GM21515 (cell line): ENCODE results near the gene SHISA8.

Experiments
- ATAC-seq: cut with Tn5 transposase; IDR thresholded peaks from one replicate; pipeline ENCODE4 v1.9.1; 2021; ENCODE audit not compliant: unreplicated experiment

Gene SHISA8

GRCh38 chr22:41915786-41916493, 1.1 kb upstream of the SHISA8 start:
- ATAC-seq = no peak

GRCh38 chr22:41914611-41915034, 251 bp downstream of the SHISA8 start:
- no peak for ATAC-seq

- no peak for ATAC-seq
These were observed 886 bp downstream of the SHISA8 start for GRCh38 chr22:41913842-41914534.

- no peak for ATAC-seq
These were observed 1.7 kb downstream of the SHISA8 start for GRCh38 chr22:41913040-41913719.

GRCh38 chr22:41912338-41913039, 2.4 kb downstream of the SHISA8 start:
- ATAC-seq = no peak

- ATAC-seq = no peak
These were observed 3.8 kb downstream of the SHISA8 start for GRCh38 chr22:41911001-41911611.

- no peak for ATAC-seq
These were observed 4.5 kb downstream of the SHISA8 start for GRCh38 chr22:41910050-41911000.

GRCh38 chr22:41909310-41910049, 5.4 kb downstream of the SHISA8 start:
- no peak for ATAC-seq

- ATAC-seq = no peak
These were observed 6.2 kb downstream of the SHISA8 start for GRCh38 chr22:41908411-41909309.

- ATAC-seq = no peak
These were observed 7.2 kb downstream of the SHISA8 start for GRCh38 chr22:41907436-41908401.

GRCh38 chr22:41906822-41907221, 8.1 kb downstream of the SHISA8 start:
- no peak for ATAC-seq

- ATAC-seq = no peak
These were observed 9.3 kb downstream of the SHISA8 start for GRCh38 chr22:41905411-41906202.

GRCh38 chr22:41904450-41905410, 10.1 kb downstream of the SHISA8 start:
- ATAC-seq = no peak

GRCh38 chr22:41902932-41903421, 11.9 kb downstream of the SHISA8 start:
- no peak for ATAC-seq

- ATAC-seq = no peak
These were observed 12.9 kb downstream of the SHISA8 start for GRCh38 chr22:41902016-41902415.
